ENCODE data around the gene TMC4.

- TF ChIP-seq CTCF (IDR thresholded peaks at IDR 0.05) = no peak
- peak in 1 of 2 donors; percentile 82 for TF ChIP-seq POLR2A (IDR thresholded peaks at IDR 0.05)
Measured at GRCh38 chr19:54136864-54137698, 35.9 kb downstream of the TMC4 start.

All from adrenal gland (tissue), 5 donors.